Hematopoietic multipotent progenitor cell (in vitro differentiated cells): ENCODE measurements around the gene SLC24A4. TPM values are rescaled to one million over a fixed set of nuclear protein-coding genes. Genes with fewer than 3 reads are reported as not detected.

Experiments used
- DNase-seq, 3 donors: peaks; one replicate each; pipeline ENCODE4 v3.0.0-alpha.2; 2011 to 2015; ENCODE audit warnings: low read depth in 2 of 3, low spot score in 2 of 3
- total RNA-seq: library from RNA; depleted of rRNA; stranded (reverse); fragments of >200 nt; gene quantifications from one replicate; pipeline ENCODE4 v1.2.3, GENCODE V29; 2012

Gene SLC24A4
- total RNA-seq, 1 donor, result 0.54 TPM

DNA sequence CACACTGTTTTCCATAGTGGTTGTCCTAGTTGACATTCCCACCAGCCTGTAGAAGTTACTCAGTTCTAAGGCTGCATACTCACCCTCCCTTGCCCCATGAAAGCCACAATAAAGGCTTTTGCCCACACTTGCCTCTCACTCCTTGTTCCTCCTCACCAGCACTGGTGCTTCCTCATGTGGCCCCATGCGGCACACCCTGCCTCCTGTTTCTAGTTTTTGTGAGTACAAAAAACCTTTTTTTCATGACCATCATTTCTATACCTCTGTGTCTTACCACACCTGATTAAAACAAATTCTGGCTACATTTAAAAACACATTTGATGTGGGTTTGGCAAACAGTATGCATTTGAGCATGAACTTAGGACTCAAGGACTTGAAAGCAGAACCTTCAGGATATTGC lies 149.9 kb downstream of the SLC24A4 start:
- peak in 1 of 3 donors; percentile 39 for DNase-seq

DNA sequence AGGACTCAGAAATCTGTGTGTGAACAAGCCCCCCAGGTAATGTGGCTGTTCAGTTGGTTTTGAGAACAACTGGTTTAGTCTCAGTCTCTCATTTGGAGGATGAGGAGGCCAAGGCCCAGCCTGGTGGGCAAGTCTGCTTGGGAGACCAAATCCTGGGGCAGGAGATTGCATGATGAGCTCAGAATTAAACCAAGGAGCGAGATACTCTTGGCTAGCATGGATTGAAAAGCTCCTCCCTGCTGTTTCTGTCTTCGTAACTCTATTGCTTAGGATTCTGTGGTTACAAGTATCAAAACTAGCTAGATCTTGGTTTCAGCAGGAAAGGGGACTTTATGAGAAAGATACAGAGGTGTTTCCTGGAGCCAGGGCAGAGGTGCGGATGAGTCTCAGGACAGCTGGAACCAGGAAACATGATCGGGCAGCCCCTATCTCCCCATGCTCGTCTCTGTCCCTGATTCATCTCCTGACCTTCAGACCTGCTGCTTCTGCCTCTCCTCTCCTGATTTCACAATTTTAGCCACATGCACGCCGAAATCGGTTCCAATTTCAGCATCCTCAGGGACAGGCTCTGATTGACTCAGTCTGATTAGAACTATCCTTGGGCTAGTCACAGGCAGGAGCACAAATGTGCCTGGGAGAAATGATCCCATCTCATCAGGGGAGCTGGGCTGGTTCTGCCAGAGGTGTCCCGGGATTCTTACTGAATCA lies 150.4 kb downstream of the SLC24A4 start:
- no peak for DNase-seq

DNA sequence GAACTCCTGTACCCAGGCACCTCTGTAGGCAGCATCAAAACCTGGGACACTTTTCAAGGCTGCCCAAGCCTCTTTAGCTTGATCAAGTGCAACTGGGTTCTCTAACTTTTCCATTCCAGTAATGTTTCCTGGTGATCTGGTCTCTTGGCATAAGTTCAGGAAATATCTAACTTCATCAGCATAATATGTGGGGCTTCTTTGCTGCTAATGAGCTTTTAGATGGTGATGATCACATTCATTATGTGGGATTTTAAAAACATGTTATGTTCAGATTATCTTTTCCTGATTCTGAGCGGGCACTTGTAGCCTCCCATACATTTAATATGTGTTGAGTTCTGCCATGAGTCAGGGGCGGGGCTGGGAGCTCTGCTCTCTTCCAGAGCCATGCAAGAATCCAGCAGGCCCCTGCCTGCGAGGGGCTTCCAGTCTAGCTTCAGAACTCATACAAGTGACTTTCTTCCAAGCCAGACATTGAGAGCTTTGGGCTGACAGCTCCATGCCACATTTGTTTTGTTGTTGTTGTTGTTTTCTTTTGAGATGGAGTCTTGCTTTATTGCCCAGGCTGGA lies 151.1 kb downstream of the SLC24A4 start:
- no peak for DNase-seq

DNA sequence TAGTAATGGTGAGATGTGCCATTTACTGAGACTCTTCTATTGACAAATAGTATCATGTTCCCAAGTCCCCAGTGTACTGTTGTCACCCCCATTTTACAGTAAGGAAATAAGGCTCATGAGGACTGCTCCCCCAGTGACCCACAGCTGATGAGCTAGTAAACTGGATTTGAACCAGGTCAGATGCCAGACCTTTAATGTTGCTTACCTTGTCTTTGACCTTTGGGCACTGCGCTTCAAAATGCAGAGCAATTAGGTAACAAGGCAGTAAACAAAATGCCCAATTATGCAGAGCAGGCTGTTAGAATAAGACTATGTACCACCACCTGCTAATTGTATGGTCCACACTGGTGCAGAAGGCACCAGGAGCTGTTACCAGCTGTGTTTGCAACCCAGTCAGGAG lies 152.1 kb downstream of the SLC24A4 start:
- no peak for DNase-seq

DNA sequence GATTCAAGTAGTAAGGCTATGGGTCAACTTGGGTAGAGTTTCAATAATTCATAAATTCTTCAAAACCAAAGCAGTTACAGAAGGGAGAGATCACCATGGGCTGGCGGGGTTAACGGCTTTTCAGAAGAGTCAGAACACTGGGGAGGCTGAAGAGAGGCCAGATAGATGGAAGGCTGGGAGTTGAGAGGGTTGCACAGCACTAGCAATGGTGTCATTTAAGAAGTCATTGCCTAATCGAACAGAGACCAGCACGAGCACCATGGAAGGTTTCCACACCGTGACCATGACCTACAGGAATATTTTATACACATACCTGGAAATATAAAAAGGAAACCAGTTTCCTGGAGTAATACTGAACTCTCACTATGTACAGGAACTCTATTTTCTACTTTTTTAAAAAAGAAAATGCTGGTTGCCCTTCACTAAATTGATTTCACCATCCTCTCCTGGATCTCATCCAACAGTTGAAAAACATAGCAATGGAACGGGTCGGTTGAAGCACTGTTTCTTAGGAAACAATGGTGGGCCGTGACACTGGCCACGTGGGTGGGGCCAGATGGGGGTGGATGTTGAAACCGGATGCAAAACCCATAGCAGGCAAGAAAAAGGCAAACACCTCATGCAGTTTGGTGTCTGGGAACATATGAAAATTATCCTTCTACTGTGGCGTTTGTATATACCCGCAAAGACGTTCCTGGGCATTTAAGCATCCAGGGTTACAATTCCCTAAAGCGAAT lies 152.7 kb downstream of the SLC24A4 start:
- DNase-seq, result no peak

DNA sequence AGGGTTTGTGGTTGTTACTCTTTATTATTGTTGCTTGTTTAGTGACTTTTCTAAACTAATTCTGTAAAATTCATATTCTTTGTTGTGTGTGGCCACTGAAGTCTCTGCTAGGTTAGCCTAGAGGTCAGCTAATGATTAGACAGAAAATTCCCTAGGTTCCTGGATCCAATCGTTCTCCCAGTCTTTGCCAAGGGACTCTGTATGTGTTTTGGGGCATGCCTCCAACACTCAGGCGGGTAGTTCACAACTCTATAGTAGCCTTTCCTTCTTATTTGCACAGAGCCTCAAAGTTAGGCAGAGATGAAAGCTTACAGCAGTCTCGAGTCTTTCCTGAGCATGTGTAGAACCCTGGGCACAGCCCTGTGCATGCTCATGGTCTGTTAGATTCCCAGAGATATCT lies 157.9 kb downstream of the SLC24A4 start:
- DNase-seq, result no peak

DNA sequence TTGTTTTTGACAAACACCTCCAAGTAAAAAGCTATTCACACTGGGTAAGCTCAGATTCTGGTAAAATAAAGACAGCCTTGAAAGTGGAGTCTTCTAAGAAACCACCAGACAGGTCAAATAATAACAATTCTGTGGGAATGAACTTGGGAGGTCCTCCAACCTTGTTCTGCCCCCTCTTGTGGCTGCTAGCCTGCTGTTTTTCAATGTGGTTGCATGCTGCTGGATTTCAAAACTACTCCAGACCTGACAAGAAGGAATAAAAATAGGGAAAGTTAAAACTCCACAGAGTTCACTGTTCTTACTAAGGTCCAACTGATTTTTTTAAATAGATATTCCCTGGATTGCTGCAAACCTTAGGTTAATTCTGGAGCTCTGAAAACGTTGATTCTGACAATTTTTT lies 158.4 kb downstream of the SLC24A4 start:
- DNase-seq, result no peak

DNA sequence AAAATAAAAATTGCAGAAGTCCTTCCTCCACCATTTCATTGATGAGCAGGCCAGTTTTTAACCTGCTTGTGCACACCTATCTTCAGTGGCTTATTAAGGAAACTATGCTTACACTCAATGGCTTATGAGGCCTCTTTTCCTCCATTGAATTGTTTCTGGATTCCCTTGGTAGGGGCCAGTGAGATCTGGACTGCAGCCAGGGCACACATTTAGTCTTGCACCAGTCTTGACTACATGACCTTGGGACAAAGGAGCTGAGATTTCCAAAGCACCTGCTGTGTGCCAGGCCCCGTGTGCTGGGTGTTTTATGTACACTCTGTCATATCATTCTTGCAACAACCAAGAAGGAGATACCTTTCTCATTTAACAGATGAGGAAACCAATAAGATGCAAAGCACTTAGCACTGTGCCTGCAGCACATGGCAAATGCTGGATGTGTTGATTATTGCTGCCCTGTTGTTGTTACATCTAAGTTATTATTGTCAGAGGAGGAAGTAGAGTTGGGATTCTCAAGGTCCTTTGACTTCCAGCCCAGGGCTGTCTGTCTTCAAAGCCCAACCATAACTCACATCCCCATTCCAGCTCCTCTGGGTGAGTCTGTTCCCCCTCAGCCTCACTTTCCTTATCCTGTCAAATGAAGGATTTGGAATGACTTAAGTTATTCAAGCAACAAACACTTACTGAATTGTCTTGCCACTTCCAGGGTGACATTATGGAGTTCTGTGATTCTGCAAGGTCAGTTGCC lies 159.0 kb downstream of the SLC24A4 start:
- no peak for DNase-seq

DNA sequence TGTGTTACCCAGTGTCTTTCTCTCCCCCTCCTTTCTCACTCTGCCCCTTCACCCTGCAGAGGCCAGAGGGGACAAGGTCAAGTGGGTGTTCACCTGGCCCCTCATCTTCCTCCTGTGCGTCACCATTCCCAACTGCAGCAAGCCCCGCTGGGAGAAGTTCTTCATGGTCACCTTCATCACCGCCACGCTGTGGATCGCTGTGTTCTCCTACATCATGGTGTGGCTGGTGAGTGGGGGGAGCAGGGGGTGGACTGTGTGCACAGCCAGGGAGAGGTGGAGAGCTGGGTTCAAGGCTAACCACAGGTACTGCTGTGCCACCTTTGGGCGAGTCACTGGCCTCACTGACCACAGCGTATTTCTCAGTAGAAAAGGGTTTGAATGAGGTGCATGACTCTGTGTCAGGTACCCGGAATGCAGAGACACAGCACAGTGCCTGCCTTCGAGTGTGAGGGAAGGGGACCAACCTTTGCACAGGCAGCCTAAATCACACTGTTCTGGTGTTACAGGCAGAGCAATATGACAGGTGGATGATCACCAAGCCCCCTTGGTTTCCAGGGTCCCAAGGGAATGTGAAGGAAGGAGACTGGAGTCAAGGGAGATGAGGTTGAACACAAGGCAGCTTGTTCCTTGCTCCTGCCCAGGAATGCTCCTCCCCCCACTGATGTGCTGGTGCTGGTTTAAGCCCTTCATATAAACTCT lies 159.8 kb downstream of the SLC24A4 start:
- no peak for DNase-seq

DNA sequence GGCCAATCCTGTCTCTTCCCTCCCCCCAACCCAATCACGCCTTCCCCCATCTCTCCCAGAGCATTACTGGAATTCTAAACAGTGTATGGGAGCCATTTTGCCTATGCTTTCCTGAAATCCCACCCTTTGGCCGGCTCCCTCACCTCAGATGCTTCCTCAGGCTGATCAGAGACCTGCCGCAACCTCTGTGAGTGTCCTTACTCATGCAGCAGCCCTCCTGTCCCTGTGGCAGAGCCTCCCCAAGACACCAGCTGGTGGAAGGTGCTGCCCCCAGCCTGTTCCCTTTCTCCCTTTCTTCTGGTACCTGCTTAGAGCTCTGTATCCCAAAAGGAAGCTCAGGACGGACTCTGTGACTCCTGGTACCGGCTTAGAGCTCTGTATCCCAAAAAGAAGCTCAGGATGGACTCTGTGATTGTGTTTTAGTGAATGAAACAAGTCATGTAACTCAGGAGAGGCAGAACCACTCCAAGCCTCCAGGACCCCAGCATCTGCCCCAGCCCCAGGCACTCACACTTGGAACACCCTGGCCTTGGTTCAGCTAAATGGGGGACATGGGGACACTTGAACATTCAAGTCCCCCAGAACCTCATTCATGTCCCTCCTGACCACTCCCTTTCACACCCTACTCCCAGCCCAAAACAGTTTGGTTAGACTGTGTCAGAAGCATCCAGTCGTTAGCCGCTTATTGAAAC lies 161.3 kb downstream of the SLC24A4 start:
- DNase-seq, result no peak

DNA sequence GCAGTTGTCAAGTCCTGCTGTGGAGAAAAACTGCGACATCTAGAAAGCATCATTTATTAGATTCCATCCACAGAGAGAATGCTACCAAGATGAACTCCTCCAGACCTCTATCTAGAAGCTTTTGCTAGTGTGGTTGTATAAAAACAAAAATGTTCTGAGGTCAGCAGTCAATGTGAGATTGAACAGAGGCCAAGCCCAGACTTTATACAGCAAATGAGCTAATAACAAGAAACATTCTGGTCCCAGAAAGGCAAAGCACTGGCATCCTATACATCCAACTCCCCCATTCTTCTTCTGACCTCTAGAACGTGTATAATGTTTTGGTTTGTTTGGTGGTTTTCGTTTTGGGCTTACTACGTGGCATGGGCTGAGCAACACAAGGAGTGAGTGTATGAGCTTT lies 163.9 kb downstream of the SLC24A4 start:
- DNase-seq, result no peak

DNA sequence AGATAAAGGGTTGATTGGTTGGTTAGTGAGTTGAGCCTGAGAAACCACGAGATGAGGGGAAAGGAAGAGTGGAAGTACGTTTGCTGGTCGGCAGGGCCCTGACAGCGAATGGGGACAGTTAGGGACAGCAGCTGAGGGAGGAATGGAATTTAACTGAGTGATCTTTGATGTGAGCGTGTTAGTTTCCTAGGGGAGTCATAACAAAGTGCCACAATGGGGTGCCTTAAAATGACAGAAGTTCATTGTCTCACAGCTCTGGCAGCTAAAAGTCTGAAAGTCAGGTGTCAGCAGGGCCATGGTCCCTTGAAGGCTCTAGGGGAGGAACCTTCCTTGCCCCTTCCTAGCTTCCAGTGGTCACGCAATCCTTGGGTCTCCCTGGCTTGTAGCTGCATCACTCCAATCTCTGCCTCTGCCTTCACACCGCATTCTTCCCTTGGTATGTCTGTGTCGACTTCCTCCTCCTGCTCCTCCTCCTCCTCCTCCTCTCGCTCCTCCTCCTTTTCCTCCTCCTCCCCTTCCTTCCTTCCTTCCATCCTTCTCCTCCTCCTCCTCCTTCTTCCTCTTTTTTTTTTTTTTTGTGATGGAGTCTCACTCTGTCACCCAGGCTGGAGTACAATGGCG lies 164.7 kb downstream of the SLC24A4 start:
- no peak for DNase-seq

DNA sequence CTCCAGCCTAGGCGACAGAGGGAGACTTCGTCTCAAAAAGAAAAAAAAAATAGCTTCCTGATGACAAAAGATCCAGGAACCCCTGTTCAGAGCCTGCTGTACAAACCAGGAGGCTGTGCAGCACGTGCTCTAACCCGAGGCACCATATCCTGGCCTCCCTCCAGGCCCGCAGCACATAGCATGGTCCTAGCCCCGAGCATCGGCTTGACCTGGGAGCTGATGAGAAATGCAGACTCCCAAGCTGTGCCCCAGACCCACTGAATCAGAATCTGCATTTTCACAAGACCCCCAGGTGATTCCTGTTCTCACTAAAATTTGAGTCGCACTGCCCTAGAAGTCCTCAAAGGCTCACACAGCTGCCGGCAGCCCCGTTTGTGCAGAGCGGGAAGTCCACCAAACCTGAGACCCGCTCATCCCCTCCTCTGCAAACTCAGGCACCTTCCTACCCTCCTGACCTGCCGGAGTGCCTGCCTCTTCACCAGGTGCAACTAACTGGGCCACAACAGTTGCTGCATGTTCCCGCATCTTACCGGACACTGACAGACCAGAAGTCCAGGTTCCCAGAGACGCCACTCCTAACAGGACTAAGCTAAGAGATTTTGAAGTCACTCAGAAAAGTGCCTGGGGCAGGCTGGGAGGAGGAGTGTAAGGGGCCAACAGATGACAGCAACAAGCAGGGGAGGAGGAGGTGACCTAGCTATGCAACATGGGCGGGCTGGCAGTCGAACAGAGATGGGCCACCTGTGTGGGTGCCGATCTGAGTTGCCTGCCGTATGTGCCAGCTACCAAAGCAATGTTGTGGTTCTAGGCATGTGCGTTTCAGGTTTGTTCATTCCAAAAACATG lies 166.7 kb downstream of the SLC24A4 start:
- no peak for DNase-seq

DNA sequence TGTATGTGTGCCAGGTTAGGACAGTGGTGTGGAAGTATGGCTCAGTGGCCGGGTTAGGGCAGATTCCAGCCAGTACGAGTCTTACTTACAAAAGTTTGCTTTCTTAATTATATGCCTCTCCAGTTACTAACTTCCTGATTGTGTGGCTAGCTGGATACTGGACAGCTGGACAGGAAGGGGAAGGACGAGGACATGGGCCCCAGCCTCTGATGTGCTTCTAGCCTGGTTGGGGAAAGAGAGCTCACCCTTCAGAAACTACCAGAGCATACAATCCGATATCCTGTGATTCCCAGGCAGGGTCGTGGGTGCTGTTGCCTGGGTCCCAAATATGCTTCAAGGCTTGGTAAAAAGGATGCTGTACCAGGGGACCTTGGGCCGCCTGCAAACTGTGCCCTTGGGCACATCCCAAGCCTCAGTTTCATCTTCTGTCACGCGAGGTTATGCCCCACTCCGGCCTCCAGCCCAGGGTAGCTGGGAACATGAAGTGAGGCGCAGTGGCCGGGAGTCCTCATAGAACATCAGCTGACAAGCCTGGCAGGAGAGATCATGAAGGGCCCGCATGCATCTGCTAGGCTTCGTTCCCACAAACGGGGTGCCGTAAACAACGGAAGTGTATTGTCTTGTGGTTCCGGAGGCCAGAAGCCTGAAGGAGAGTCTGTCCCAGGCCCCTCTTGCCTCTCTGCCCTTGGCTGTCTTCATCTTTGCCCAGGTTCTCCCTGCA lies 167.4 kb downstream of the SLC24A4 start:
- no peak for DNase-seq

DNA sequence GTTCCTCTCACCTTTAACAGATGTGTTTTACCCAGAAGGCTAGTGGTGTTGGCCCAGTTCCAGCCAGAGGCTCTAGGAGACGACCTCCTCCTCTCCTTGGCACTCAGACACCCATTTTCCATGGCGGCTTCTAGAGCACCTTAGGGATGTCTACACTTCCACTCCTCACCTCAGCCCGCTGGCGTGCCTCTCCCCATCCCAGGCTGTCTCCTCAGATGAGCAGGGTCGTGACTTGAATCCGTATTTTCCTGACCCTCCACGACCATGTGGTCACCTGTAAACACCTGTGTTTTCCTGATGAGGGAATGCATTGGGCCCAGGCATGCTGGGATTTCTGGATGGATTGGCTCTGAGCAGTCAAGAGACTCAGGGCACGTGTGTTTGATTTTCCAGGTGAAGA lies 168.8 kb downstream of the SLC24A4 start:
- no peak for DNase-seq

DNA sequence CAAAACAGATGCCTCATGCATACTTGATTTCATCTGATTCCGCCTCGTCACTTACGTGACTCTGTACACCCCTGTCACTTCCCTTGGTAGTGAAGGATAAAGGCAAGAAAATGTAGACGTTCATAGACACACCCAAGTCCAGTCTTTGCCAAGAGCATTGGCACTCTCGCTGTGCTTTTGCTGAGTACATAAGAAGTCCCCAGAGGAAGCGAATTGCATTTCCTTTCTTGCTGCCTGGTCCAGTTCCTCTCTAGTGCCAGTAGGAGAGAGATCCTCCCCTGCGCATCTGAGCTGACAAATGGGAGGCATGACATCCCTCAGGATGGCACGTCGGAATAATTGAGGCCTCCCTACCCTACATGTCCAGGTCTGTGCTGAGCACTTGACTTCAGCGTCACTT lies 169.3 kb downstream of the SLC24A4 start:
- no peak for DNase-seq

DNA sequence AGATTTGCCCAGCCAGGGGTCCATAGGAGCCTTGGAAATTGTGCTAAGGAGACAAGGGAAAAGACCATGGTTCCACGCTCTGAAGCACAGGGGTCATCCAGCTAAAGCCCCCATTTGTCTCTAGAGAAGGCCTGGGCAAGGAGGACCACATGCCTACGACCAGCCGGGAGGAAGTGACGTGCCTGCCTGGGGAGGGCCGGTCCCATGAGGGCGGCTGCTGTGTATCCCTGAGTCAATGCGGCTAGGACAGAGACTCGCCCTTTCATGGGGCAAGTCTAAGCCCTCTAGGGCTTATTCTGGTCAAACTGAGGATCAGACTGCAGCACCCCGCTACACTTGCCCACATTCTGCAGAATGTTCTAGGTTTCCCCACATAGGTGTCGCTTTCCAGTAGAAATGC lies 170.1 kb downstream of the SLC24A4 start:
- no peak for DNase-seq

DNA sequence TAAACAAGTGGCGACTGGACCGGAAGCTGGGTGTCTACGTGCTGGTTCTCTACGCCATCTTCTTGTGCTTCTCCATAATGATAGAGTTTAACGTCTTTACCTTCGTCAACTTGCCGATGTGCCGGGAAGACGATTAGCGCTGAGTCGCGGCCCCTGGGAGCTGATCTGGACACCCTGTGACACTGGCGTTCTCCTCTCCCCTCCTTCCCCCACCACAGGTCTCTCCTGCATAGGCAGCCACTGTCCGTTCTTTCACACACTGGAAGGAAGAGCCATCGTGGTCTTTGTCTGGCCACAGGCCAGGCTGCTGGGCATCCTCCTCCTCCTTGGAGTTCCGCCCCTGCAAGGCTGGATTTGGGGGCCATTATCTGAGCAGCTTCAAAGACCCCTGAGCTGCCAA lies 170.5 kb downstream of the SLC24A4 start:
- DNase-seq, result no peak
